Measurements from ENCODE around the gene IGSF21. TPM values are rescaled to one million over a fixed set of nuclear protein-coding genes. Genes with fewer than 3 reads are reported as not detected.
"Not testable (repeated sequence)": the region's sequence is repeated elsewhere in the genome, so short reads cannot be mapped to it uniquely, and the experiment has no call there.

The IGSF21 gene
- total RNA-seq, 2 experiments from 2014 or later, result not detected

GRCh38 chr1:18415448-18416027 lies 307.9 kb downstream of the IGSF21 start:
- Mint-ChIP-seq H3K27me3 (ENCODE audit: low read depth) (peaks cover 11% of the 10 kb centered on the region), H3K4me1 (ENCODE audit: low read depth) (no peaks in the 10 kb centered on the region), H3K27ac (no peak overlapping the region), H3K36me3 (ENCODE audit: low read depth) (no peaks in the 10 kb centered on the region), H3K9me3 (peaks cover 13% of the 10 kb centered on the region), H3K4me3 (no peak overlapping the region)
- CTCF ChIA-PET, result no interaction called here
- intact Hi-C loops (cut with micrococcal nuclease), result no loop called here
- DNase-seq, result no peak

GRCh38 chr1:18416126-18416525 lies 308.5 kb downstream of the IGSF21 start:
- H3K27ac Mint-ChIP-seq; CTCF ChIA-PET; H3K4me3 Mint-ChIP-seq; DNase-seq; H3K4me1 Mint-ChIP-seq (ENCODE audit: low read depth); H3K36me3 Mint-ChIP-seq (ENCODE audit: low read depth); intact Hi-C loops (cut with micrococcal nuclease): not testable (repeated sequence)
- Mint-ChIP-seq H3K27me3 (ENCODE audit: low read depth) (peaks cover 11% of the 10 kb centered on the region), H3K9me3 (peaks cover 12% of the 10 kb centered on the region)

- intact Hi-C loops (cut with micrococcal nuclease), result no loop called here
- Mint-ChIP-seq H3K9me3 (no peaks in the 10 kb centered on the region), H3K27ac (no peak overlapping the region), H3K27me3 (ENCODE audit: low read depth) (peaks cover 16% of the 10 kb centered on the region), H3K4me3 (no peak overlapping the region), H3K36me3 (ENCODE audit: low read depth) (no peaks in the 10 kb centered on the region), H3K4me1 (ENCODE audit: low read depth) (no peaks in the 10 kb centered on the region)
- no peak for DNase-seq
- CTCF ChIA-PET, result no interaction called here
These were observed 310.0 kb downstream of the IGSF21 start for GRCh38 chr1:18417316-18418269.

DNA sequence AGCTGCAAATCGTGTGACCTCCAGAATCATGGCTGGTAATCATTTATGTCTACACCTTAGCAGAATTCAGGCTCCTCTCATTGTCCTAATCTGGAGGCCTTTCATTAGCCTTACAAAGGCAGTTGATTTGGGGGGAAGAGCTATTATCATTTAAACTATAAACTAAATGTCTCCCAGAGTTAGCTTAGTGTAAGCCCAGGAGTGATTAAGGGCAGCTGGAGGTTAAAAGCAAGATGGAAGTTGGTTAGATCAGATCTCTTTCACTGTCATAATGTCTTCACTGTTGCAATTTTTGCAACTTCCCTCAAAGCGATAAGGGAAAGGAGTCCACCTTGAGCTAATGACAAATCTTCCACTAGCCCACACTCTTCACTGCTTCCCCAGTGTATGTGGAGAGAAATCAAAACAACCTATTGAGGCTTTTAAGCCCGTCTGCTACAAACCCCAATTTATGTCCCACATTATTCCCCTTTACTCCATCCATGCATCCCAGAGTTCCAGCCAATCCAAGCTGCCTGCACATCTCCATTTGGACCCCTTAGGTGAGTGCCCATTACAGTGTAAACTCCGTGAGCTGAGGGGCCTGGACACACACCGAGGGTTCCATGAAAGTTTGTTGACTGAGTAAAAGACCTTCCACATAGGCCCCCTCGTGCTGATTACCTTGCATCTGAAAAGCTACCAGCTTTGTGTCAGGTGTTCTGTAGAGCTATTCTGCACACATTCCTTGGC lies 311.7 kb downstream of the IGSF21 start:
- H3K4me3 Mint-ChIP-seq, result no peak overlapping the region
- CTCF ChIA-PET, result no interaction called here
- peaks cover 16% of the 10 kb centered on the region for H3K27me3 Mint-ChIP-seq (ENCODE audit: low read depth)
- DNase-seq, result no peak
- H3K36me3 Mint-ChIP-seq (ENCODE audit: low read depth), result no peaks in the 10 kb centered on the region
- intact Hi-C loops (cut with micrococcal nuclease), result no loop called here
- H3K27ac Mint-ChIP-seq, result no peak overlapping the region
- H3K9me3 Mint-ChIP-seq, result no peaks in the 10 kb centered on the region
- H3K4me1 Mint-ChIP-seq (ENCODE audit: low read depth), result no peaks in the 10 kb centered on the region

DNA sequence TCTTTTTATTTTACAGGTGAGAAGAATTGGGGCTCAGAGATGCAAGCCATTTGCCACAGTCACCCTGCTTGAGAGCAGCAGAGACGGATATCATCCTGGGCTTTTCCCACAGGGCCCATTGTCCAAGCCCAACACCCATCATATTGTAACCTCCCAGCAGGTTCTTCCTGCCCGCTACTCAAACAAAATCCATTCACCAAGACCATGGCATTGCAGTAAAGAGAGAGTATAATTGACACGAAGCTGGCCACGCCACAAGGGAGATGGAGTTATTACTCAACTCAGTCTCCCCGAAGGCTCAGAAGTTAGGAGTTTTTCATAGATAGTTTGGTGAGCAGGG lies 312.2 kb downstream of the IGSF21 start:
- no peaks in the 10 kb centered on the region for H3K36me3 Mint-ChIP-seq (ENCODE audit: low read depth)
- no peaks in the 10 kb centered on the region for H3K4me1 Mint-ChIP-seq (ENCODE audit: low read depth)
- no peak overlapping the region for H3K27ac Mint-ChIP-seq
- CTCF ChIA-PET, result no interaction called here
- DNase-seq, result no peak
- intact Hi-C loops (cut with micrococcal nuclease), result no loop called here
- H3K27me3 Mint-ChIP-seq (ENCODE audit: low read depth), result peaks cover 18% of the 10 kb centered on the region
- no peak overlapping the region for H3K4me3 Mint-ChIP-seq
- H3K9me3 Mint-ChIP-seq, result no peaks in the 10 kb centered on the region

GRCh38 chr1:18422076-18422777 lies 314.6 kb downstream of the IGSF21 start:
- intact Hi-C loops (cut with micrococcal nuclease), result no loop called here
- no peak overlapping the region for H3K27ac Mint-ChIP-seq
- H3K36me3 Mint-ChIP-seq (ENCODE audit: low read depth), result no peaks in the 10 kb centered on the region
- DNase-seq, result no peak
- peaks cover 19% of the 10 kb centered on the region for H3K27me3 Mint-ChIP-seq (ENCODE audit: low read depth)
- H3K9me3 Mint-ChIP-seq, result peaks cover 6% of the 10 kb centered on the region
- CTCF ChIA-PET, result no interaction called here
- no peaks in the 10 kb centered on the region for H3K4me1 Mint-ChIP-seq (ENCODE audit: low read depth)
- H3K4me3 Mint-ChIP-seq, result no peak overlapping the region

DNA sequence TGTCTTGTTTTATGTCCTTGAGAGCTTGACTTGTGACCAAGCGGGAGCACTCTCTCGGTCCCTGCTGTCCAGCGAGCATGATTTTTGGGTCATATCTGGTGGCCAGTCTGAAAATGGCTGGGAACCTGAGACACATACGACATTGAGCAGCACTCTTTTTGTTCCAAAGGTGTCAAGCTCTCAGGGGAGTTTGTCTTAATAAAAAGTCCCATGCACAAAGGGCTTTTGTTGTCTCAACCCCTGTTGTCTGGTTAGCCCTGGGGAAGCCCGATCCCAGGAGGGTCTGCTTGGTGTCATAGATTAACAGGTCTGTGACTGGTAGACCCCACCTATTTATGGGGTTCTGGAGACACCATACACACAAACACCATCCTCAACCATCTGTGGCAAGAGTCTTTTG lies 315.4 kb downstream of the IGSF21 start:
- intact Hi-C loops (cut with micrococcal nuclease), result no loop called here
- Mint-ChIP-seq H3K4me1 (ENCODE audit: low read depth) (no peaks in the 10 kb centered on the region), H3K27ac (no peak overlapping the region), H3K4me3 (no peak overlapping the region), H3K27me3 (ENCODE audit: low read depth) (peaks cover 16% of the 10 kb centered on the region), H3K36me3 (ENCODE audit: low read depth) (no peaks in the 10 kb centered on the region), H3K9me3 (peaks cover 9% of the 10 kb centered on the region)
- CTCF ChIA-PET, result no interaction called here
- DNase-seq, result no peak

GRCh38 chr1:18426580-18426979 lies 319.0 kb downstream of the IGSF21 start:
- H3K27ac Mint-ChIP-seq, result no peak overlapping the region
- peaks cover 9% of the 10 kb centered on the region for H3K9me3 Mint-ChIP-seq
- no peaks in the 10 kb centered on the region for H3K36me3 Mint-ChIP-seq (ENCODE audit: low read depth)
- intact Hi-C loops (cut with micrococcal nuclease), result no loop called here
- no peaks in the 10 kb centered on the region for H3K4me1 Mint-ChIP-seq (ENCODE audit: low read depth)
- H3K4me3 Mint-ChIP-seq, result no peak overlapping the region
- no peak for DNase-seq
- peaks cover 25% of the 10 kb centered on the region for H3K27me3 Mint-ChIP-seq (ENCODE audit: low read depth)
- CTCF ChIA-PET, result no interaction called here

Measured in activated naive CD4-positive, alpha-beta T cell treated with anti-CD3 and anti-CD28 coated beads for 36 hours (primary cell).